Lower leg skin (tissue), 3 donors: ENCODE data around the gene RPL27.

Experiments
- CTCF ChIP-seq, 3 donors: fragments of 450-650 bp; IDR thresholded peaks; one replicate each; pipeline ENCODE4 v1.5.1; 2016; ENCODE audit warnings: antibody characterized with exemption in 3 of 3, mild to moderate bottlenecking in 3 of 3, moderate library complexity in 2 of 3
- POLR2A ChIP-seq, 2 donors: fragments of 450-650 bp; IDR thresholded peaks; one replicate each; pipeline ENCODE4 v1.6.1; 2016 to 2017; ENCODE audit warnings: antibody characterized with exemption in 2 of 2, mild to moderate bottlenecking in 1 of 2, moderate library complexity in 1 of 2

GRCh38 chr17:43039646-43040045 lies 41.4 kb downstream of the RPL27 start:
- TF ChIP-seq CTCF (IDR thresholded peaks at IDR 0.05) (no peak), POLR2A (IDR thresholded peaks at IDR 0.05) (no peak)
